OCI-LY7 (cell line): Measurements from ENCODE around the gene ANO1.

Experiments
- CTCF ChIP-seq: fragments of 200-600 bp; sonication (generic); conservative IDR thresholded peaks from 2 replicates; pipeline ENCODE4 v1.5.1; 2014; ENCODE audit warnings: mild to moderate bottlenecking, antibody characterized with exemption, low read length, moderate library complexity, mixed read lengths
- EZH2phosphoT487 ChIP-seq: fragments of 200-600 bp; sonication (generic); IDR thresholded peaks from 2 replicates; pipeline ENCODE4 v1.6.1; 2018; ENCODE audit warnings: low read depth, borderline replicate concordance, mild to moderate bottlenecking, mixed run types, antibody characterized with exemption, low read length, moderate library complexity, mixed read lengths

DNA sequence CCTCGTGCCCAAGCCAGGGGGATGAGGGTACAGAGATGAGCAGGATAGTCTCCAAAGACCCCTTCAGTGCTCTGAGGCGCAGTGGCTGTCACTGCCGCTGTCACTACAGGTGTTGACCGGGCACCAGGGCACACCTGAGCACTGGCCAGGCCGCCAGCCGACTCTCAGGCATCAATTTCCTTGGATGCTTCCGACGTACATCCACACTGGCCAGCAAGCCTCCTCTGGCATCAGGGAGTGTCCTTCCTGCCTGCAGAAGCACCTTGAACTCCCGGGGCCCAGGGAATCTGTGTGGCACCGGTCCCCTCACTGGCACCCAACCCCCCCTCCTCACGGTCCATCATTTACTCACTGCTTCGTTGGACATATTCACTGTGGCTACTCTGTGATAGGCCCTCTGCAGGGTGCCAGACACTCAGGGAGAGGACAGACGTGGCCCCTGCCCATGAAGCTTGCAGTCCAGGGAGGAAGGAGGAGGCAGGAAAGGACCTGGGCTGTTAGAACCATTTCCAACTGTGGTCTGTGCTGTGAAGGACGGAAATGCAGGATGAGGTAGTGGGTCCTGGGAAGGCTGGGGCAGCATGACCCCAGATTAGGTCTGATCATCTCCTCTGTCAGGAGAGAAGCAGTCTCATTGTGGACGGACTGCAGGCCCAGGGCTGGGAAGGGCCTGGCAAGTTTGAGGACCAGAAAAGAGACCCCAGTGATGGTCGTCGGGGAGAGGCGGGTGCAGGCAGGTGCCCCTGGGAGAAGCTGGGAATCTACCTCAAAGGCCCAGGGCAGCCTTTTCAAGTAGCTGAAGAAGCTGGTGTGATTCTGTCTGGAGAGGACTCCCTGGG is 46.3 kb upstream of the ANO1 start:
- TF ChIP-seq EZH2phosphoT487 (no peak), CTCF (no peak)
